ENCODE results near the gene ADAMTS17.

The ADAMTS17 gene

DNA sequence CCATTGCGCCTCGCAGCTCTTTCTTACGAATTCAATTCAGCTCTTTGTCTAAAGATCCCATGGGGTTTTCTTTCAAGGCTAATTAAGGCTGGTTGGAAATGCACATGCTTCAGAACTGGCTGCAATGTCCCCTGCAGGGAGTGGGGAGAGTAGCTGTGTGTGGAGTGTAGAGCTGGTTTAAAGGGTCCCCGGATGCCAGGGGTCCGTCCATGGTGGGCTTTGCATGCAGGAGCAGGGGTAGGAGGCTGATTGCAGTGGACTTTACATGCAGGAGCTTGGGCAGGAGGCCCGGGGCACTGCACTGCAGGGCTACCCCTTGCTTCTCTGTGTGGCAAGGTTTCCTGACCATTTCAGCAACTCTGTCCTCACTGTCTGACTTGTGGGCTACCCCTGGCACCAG, 346.9 kb downstream of the ADAMTS17 start:
- TF ChIP-seq CTCF (conservative IDR thresholded peaks at IDR 0.05): no peak
- no peak for TF ChIP-seq ZFX (IDR thresholded peaks at IDR 0.05)
- no peak overlapping the region for H3K27ac ChIP-seq

- H3K27ac ChIP-seq: no peak overlapping the region
- no peak for TF ChIP-seq ZFX (IDR thresholded peaks at IDR 0.05)
- no peak for TF ChIP-seq CTCF (conservative IDR thresholded peaks at IDR 0.05)
These were observed 348.1 kb downstream of the ADAMTS17 start for GRCh38 chr15:99993681-99994131.

DNA sequence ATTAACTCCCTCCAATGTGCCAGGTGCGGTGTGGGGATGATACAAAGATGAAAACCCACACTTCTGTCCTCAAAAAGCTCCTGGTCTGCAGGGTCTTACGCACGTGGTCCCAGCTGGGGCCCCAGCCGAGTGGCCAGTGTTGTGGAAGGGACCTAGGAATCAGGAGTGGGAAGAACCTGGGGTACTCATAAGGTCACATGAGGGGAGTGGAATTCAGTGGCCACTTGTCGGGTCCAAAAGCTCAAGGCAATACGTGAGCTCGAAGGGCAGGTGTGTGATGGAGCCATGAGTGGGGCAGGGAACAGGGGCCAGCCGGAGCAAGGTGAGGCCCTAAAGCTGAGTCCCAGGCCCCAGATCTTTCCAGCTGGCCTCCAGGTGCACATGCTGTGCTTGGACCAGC, 348.5 kb downstream of the ADAMTS17 start:
- TF ChIP-seq CTCF (conservative IDR thresholded peaks at IDR 0.05) (no peak), ZFX (IDR thresholded peaks at IDR 0.05) (no peak)
- H3K27ac ChIP-seq: no peak overlapping the region

DNA sequence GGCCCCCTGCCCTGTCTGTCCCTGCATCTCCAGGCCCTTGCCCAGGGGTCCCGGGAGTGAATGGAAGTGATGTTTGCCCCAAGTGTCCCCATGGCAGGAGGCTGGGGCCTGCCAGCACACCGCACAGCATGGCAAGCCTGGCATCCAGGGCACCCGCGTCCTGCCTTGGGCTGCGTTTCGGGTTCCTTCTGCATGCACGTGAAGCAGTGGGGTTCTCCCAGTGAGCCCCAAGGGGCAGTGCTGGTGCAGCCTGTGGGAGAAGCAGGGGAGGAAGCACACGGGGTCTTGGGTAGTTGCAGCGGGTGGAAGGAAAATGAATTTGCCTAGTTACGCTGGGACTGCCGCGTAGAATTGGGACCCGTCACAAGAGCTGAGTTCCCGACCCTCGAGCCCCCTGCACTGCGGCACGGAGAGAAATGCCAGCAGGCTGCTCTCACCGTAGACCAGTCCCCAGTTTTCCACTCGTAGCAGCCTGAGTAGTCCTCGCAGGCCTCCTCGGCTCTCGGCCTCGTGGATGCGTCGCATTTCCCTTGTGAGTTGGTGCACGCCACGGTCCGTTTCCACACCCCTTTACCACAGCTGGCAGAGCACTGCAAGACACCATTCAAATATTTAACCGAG, 349.1 kb downstream of the ADAMTS17 start:
- no peak overlapping the region for H3K27ac ChIP-seq
- TF ChIP-seq ZFX (IDR thresholded peaks at IDR 0.05) (no peak), CTCF (conservative IDR thresholded peaks at IDR 0.05) (no peak)

GRCh38 chr15:99989095-99989494, 352.7 kb downstream of the ADAMTS17 start:
- no peak for TF ChIP-seq ZFX (IDR thresholded peaks at IDR 0.05)

DNA sequence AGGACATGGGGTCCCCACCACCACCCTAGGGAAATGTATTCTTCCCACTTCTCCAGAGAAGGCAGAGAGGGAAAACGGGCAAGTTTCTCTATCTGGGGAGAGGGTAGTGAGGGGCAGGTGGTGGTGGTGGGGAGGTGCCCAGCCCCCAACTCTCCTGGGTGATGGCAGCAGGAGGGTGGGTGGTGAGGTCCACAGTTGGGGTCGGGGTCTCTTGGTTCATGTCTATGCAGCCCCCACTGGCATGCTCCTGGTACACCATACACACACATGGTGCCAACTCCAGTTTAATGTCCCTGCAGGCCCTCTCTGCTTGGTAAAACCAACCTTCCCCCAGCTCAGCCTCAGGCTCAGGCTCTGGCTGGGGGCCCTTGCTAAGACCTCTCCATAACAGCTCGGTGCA, 354.1 kb downstream of the ADAMTS17 start:
- TF ChIP-seq CTCF (conservative IDR thresholded peaks at IDR 0.05): no peak
- no peak for TF ChIP-seq ZFX (IDR thresholded peaks at IDR 0.05)
- H3K27ac ChIP-seq: no peak overlapping the region

More at GRCh38 chr15:99989095-99989494, 352.7 kb downstream of the ADAMTS17 start:
- no peak overlapping the region for H3K27ac ChIP-seq

DNA sequence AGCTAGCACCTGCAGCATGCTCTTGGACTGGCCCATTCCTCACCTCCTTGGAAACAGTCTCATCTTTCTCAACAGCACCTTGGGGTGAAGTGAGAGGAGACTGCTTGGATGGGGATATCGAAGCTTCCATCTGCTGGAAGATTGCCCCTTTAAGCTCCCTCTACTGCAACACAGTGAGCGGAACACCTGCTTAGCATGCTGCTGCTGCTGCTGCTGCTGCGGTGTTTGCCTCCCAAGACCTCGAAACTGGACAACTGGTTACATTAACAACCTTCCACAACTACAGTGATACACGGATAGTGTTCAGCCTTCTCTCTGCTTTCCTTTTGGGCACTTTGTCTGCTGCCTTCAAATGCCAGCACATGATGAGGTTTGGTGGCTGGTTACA, 354.7 kb downstream of the ADAMTS17 start:
- no peak overlapping the region for H3K27ac ChIP-seq
- TF ChIP-seq CTCF (conservative IDR thresholded peaks at IDR 0.05): no peak
- no peak for TF ChIP-seq ZFX (IDR thresholded peaks at IDR 0.05)
